PC-3 (cell line): Measurements from ENCODE around the gene NHLRC2.

Experiments
- EZH2phosphoT487 ChIP-seq: fragments of 300-600 bp; sonication (generic); IDR thresholded peaks from 2 replicates; pipeline ENCODE4 v1.6.1; 2018; ENCODE audit warnings: mild to moderate bottlenecking, antibody characterized with exemption, low read length, borderline replicate concordance
- TF ChIP-seq, protein P1 (sequence below): fragments of 300-600 bp; sonication (generic); conservative IDR thresholded peaks from 2 replicates; pipeline ENCODE4 v1.5.1; 2017; ENCODE audit warnings: antibody characterized with exemption, low read depth, mild to moderate bottlenecking, low read length

GRCh38 chr10:113945075-113945686 is 90.7 kb downstream of the NHLRC2 start:
- TF ChIP-seq, protein P1, sequence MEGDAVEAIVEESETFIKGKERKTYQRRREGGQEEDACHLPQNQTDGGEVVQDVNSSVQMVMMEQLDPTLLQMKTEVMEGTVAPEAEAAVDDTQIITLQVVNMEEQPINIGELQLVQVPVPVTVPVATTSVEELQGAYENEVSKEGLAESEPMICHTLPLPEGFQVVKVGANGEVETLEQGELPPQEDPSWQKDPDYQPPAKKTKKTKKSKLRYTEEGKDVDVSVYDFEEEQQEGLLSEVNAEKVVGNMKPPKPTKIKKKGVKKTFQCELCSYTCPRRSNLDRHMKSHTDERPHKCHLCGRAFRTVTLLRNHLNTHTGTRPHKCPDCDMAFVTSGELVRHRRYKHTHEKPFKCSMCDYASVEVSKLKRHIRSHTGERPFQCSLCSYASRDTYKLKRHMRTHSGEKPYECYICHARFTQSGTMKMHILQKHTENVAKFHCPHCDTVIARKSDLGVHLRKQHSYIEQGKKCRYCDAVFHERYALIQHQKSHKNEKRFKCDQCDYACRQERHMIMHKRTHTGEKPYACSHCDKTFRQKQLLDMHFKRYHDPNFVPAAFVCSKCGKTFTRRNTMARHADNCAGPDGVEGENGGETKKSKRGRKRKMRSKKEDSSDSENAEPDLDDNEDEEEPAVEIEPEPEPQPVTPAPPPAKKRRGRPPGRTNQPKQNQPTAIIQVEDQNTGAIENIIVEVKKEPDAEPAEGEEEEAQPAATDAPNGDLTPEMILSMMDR: no peak
- TF ChIP-seq EZH2phosphoT487: no peak
